ENCODE results near the gene AGMO. TPM values are rescaled to one million over a fixed set of nuclear protein-coding genes. Genes with fewer than 3 reads are reported as not detected.

The AGMO gene
- total and polyA plus RNA-seq, 4 donors: 21.6 to 46.6 (median 31.6) TPM

GRCh38 chr7:15577600-15577999, 15.8 kb upstream of the AGMO start:
- Histone ChIP-seq H3K4me3 (ENCODE audit: low read depth in 1 of 3, low read length in 3 of 3) (no peak overlapping the region), H3K36me3 (ENCODE audit: control insufficient read depth in 4 of 4, insufficient read depth in 3 of 4, low read depth in 1 of 4, low read length in 3 of 4) (no peaks in the 10 kb centered on the region), H3K4me1 (ENCODE audit: control insufficient read depth in 4 of 4, insufficient read depth in 4 of 4, low read length in 3 of 4) (peaks cover 4 to 30% (median 16%) of the 10 kb centered on the region in 4 donors), H3K9me3 (ENCODE audit: control insufficient read depth in 4 of 4, low read length in 3 of 4) (no peaks in the 10 kb centered on the region), H3K27me3 (ENCODE audit: control insufficient read depth in 4 of 4, insufficient read depth in 4 of 4, low read length in 3 of 4) (no peaks in the 10 kb centered on the region), H3K27ac (ENCODE audit: low read depth in 1 of 2, low read length in 2 of 2) (no peak overlapping the region), H3K9ac (ENCODE audit: low read depth in 1 of 2, low read length in 2 of 2) (no peak overlapping the region)
- TF ChIP-seq HNF4A (conservative IDR thresholded peaks at IDR 0.05) (peak; percentile 19 to 28), FOXA2 (IDR thresholded peaks at IDR 0.05) (peak; percentile 44), EGR1 (IDR thresholded peaks at IDR 0.05; ENCODE audit: low read depth in 2 of 2) (peak; percentile 79 to 86), TAF1 (conservative IDR thresholded peaks at IDR 0.05) (no peak)
- WGBS: 94% methylated on average over 2 of the region's 2 CpGs
- no peak for DNase-seq (ENCODE audit: low spot score)

GRCh38 chr7:15571301-15571878, 9.6 kb upstream of the AGMO start:
- Histone ChIP-seq H3K9me3 (ENCODE audit: control insufficient read depth in 4 of 4, low read length in 3 of 4) (no peaks in the 10 kb centered on the region), H3K27ac (ENCODE audit: low read depth in 1 of 2, low read length in 2 of 2) (no peak overlapping the region), H3K36me3 (ENCODE audit: control insufficient read depth in 4 of 4, insufficient read depth in 3 of 4, low read depth in 1 of 4, low read length in 3 of 4) (no peaks in the 10 kb centered on the region), H3K4me1 (ENCODE audit: control insufficient read depth in 4 of 4, insufficient read depth in 4 of 4, low read length in 3 of 4) (peaks cover 3 to 11% (median 5%) of the 10 kb centered on the region in 4 donors), H3K9ac (ENCODE audit: low read depth in 1 of 2, low read length in 2 of 2) (no peak overlapping the region), H3K4me3 (ENCODE audit: low read depth in 1 of 3, low read length in 3 of 3) (no peak overlapping the region), H3K27me3 (ENCODE audit: control insufficient read depth in 4 of 4, insufficient read depth in 4 of 4, low read length in 3 of 4) (no peaks in the 10 kb centered on the region)
- no peak for DNase-seq (ENCODE audit: low spot score)
- TF ChIP-seq RAD21 (IDR thresholded peaks at IDR 0.05) (no peak), YY1 (IDR thresholded peaks at IDR 0.05) (no peak), RXRA (IDR thresholded peaks at IDR 0.05) (peak in 1 of 2 donors; percentile 46), HNF4G (IDR thresholded peaks at IDR 0.05) (no peak), FOXA1 (IDR thresholded peaks at IDR 0.05) (no peak), FOXA2 (IDR thresholded peaks at IDR 0.05) (no peak), ZBTB33 (IDR thresholded peaks at IDR 0.05) (no peak), TAF1 (conservative IDR thresholded peaks at IDR 0.05) (no peak), REST (IDR thresholded peaks at IDR 0.05) (no peak), MAX (IDR thresholded peaks at IDR 0.05) (no peak), SP1 (IDR thresholded peaks at IDR 0.05) (no peak), NR2F2 (IDR thresholded peaks at IDR 0.05) (no peak), JUND (IDR thresholded peaks at IDR 0.05) (peak in 1 of 2 donors; percentile 41), HNF4A (conservative IDR thresholded peaks at IDR 0.05) (peak in 1 of 2 donors; percentile 91), CTCF (IDR thresholded peaks at IDR 0.05; ENCODE audit: low read depth, low read length, missing input control) (no peak)
- WGBS: 26% methylated on average over 3 of the region's 3 CpGs

All from liver (tissue), 9 donors.